CD14-positive monocyte (primary cell): ENCODE data around the gene EIF5AL1. TPM values are rescaled to one million over a fixed set of nuclear protein-coding genes. Genes with fewer than 3 reads are reported as not detected.
A peak's percentile ranks its signal among the peaks of the same experiment; 100 is the strongest.

Experiments
- DNase-seq, 3 donors: peaks; one replicate each; pipeline ENCODE4 v3.0.0-alpha.2; 2011 to 2022
- H2AFZ ChIP-seq: 2 replicates; pipeline ENCODE4 v1.6.0; 2012; ENCODE audit warnings: mild to moderate bottlenecking, low read depth, low read length, inconsistent platforms; ENCODE audit not compliant: insufficient read depth, poor library complexity, severe bottlenecking
- H3K27ac ChIP-seq, 2 donors: 1 replicate in 1 of 2; 2 replicates in 1 of 2; pipeline ENCODE4 v1.5.1; 2012 to 2013; ENCODE audit warnings: low read length in 2 of 2, control low read depth in 1 of 2, inconsistent platforms in 1 of 2, low read depth in 1 of 2, mild to moderate bottlenecking in 1 of 2
- H3K27me3 ChIP-seq, 2 donors: one replicate each; pipeline versions ENCODE4 v1.6.0 to v1.6.1; 2011 to 2013; ENCODE audit warnings: low read length in 2 of 2; ENCODE audit not compliant: control insufficient read depth in 2 of 2, insufficient read depth in 2 of 2
- H3K36me3 ChIP-seq, 2 donors: replicated peaks in 1 of 2; 1 replicate in 1 of 2; 2 replicates in 1 of 2; pipeline versions ENCODE4 v1.5.1 to v1.6.1; 2012 to 2013; ENCODE audit warnings: low read length in 2 of 2, control low read depth in 1 of 2, inconsistent platforms in 1 of 2, mild to moderate bottlenecking in 1 of 2; ENCODE audit not compliant: insufficient read depth in 2 of 2, control insufficient read depth in 1 of 2
- H3K4me1 ChIP-seq, 2 donors: 1 replicate in 1 of 2; 2 replicates in 1 of 2; pipeline versions ENCODE4 v1.5.1 to v1.6.1; 2012 to 2013; ENCODE audit warnings: low read length in 2 of 2, control low read depth in 1 of 2, inconsistent platforms in 1 of 2, mild to moderate bottlenecking in 1 of 2, moderate library complexity in 1 of 2; ENCODE audit not compliant: insufficient read depth in 2 of 2, control insufficient read depth in 1 of 2
- H3K4me2 ChIP-seq: replicated peaks from 2 replicates; pipeline ENCODE3; 2012; ENCODE audit warnings: low read length, moderate library complexity, mild to moderate bottlenecking; ENCODE audit not compliant: poor library complexity, severe bottlenecking; ENCODE audit errors: extremely low read depth
- H3K4me3 ChIP-seq, 3 experiments: fragments of 200-600 bp in 1 of 3; sonication (generic) in 1 of 3; replicated peaks in 1 of 3; 1 replicate in 2 of 3; 2 replicates in 1 of 3; pipeline ENCODE4 v1.5.1; 2011 to 2013; ENCODE audit warnings: low read length in 3 of 3, mild to moderate bottlenecking in 3 of 3, control low read depth in 2 of 3, low read depth in 2 of 3, inconsistent platforms in 1 of 3, moderate library complexity in 1 of 3
- H3K79me2 ChIP-seq: 2 replicates; pipeline ENCODE4 v1.6.0; 2012; ENCODE audit warnings: mild to moderate bottlenecking, control low read depth, inconsistent platforms, low read length, moderate library complexity; ENCODE audit not compliant: insufficient read depth
- H3K9ac ChIP-seq: 2 replicates; pipeline ENCODE4 v1.6.0; 2017; ENCODE audit warnings: low read length, mild to moderate bottlenecking; ENCODE audit not compliant: insufficient read depth, poor library complexity, severe bottlenecking
- H3K9me3 ChIP-seq, 2 donors: replicated peaks in 1 of 2; 1 replicate in 1 of 2; 2 replicates in 1 of 2; pipeline versions ENCODE4 v1.5.1 to v1.6.1; 2012 to 2013; ENCODE audit warnings: low read length in 2 of 2, control low read depth in 1 of 2; ENCODE audit not compliant: control insufficient read depth in 1 of 2, insufficient read depth in 1 of 2
- H4K20me1 ChIP-seq: 2 replicates; pipeline ENCODE4 v1.6.0; 2012; ENCODE audit warnings: mild to moderate bottlenecking, low read length, control low read depth, moderate library complexity; ENCODE audit not compliant: insufficient read depth
- H3K27ac Mint-ChIP-seq, 7 donors: one replicate each; pipeline ENCODE4 v1.8.0; 2020; ENCODE audit warnings: mild to moderate bottlenecking in 7 of 7, mixed read lengths in 7 of 7, moderate library complexity in 6 of 7, inconsistent platforms in 2 of 7
- H3K27me3 Mint-ChIP-seq, 3 donors: one replicate each; pipeline ENCODE4 v1.8.0; 2021 to 2022; ENCODE audit warnings: low read depth in 3 of 3, mild to moderate bottlenecking in 3 of 3, mixed read lengths in 3 of 3, moderate library complexity in 3 of 3, inconsistent platforms in 1 of 3
- H3K36me3 Mint-ChIP-seq, 2 donors: one replicate each; pipeline ENCODE4 v1.8.0; 2020; ENCODE audit warnings: mixed read lengths in 2 of 2, inconsistent platforms in 1 of 2, mild to moderate bottlenecking in 1 of 2
- H3K4me1 Mint-ChIP-seq: one replicate; pipeline ENCODE4 v1.8.0; 2020; ENCODE audit warnings: mild to moderate bottlenecking, mixed read lengths
- H3K4me3 Mint-ChIP-seq, 2 donors: one replicate each; pipeline ENCODE4 v1.8.0; 2020; ENCODE audit warnings: mild to moderate bottlenecking in 2 of 2, mixed read lengths in 2 of 2, moderate library complexity in 1 of 2
- H3K9me3 Mint-ChIP-seq, 7 donors: one replicate each; pipeline ENCODE4 v1.8.0; 2020 to 2022; ENCODE audit warnings: mixed read lengths in 7 of 7, mild to moderate bottlenecking in 6 of 7, moderate library complexity in 6 of 7, inconsistent platforms in 2 of 7
- WGBS: methylation state at CpG from one replicate; pipeline ENCODE4 v1.1.5; 2013; ENCODE audit warnings: missing lambda C conversion rate; ENCODE audit not compliant: insufficient coverage; 5-methylcytosine and 5-hydroxymethylcytosine counted together
- intact Hi-C, 2 donors: fragments of 100-400 bp; cut with micrococcal nuclease; formaldehyde crosslinking; loops; one replicate each; pipeline versions ENCODE4 v1.15.0 to v1.15.1; 2023
- polyA plus RNA-seq, 3 donors: library from polyadenylated mRNA; depleted of rRNA in 1 of 3; unstranded in 2 of 3; stranded (reverse) in 1 of 3; fragments of 300-500 nt in 2 of 3; fragments of >200 nt in 1 of 3; fragmentation: Illumina TruSeq in 2 of 3; gene quantifications; 1 replicate in 2 of 3; 2 replicates in 1 of 3; pipeline ENCODE4 v1.2.3, GENCODE V29; 2012 to 2021
- TF ChIP-seq, protein P1 (sequence below): fragments of 200-600 bp; IDR thresholded peaks from one replicate; pipeline ENCODE4 v1.8.0; 2022; ENCODE audit warnings: antibody characterized with exemption, mild to moderate bottlenecking

The EIF5AL1 gene
- polyA plus RNA-seq, 3 donors, result 0.16 to 1.7 (median 0.17) TPM

DNA sequence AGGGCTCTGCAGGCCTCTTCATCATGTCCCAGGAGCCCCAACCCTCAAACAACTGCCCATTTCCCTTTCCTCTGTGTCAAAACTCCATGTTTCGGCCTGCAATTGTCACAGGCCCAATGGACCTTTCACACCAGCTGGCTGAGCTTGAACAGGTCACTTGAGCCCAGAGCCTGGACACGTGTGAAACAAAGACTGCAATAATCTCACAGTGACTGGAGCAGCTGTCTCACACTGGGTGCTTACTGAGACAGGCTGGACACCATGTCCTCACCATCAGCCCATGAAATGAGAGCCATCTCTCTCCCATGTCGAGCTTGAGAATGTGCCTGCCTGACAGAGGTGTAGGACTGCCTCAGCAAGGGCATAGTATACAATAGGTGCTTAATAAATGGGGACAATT is 19.5 kb upstream of the EIF5AL1 start:
- Mint-ChIP-seq H3K4me3 (no peak overlapping the region), H3K36me3 (no peaks in the 10 kb centered on the region), H3K27ac (peak overlapping the region in 1 of 7 donors; percentile 44), H3K4me1 (peaks cover 7% of the 10 kb centered on the region), H3K9me3 (peaks cover 0 to 2% (median 0%) of the 10 kb centered on the region in 7 donors), H3K27me3 (peaks cover 14 to 18% (median 18%) of the 10 kb centered on the region in 3 donors)
- no peak overlapping the region for H2AFZ ChIP-seq
- H3K27me3 ChIP-seq, result peaks cover 0 to 8% of the 10 kb centered on the region in 2 donors
- no peak overlapping the region for H3K9ac ChIP-seq
- no peaks in the 10 kb centered on the region for H3K9me3 ChIP-seq
- H4K20me1 ChIP-seq, result no peaks in the 10 kb centered on the region
- H3K79me2 ChIP-seq, result no peaks in the 10 kb centered on the region
- H3K4me2 ChIP-seq, result no peak overlapping the region
- 82% methylated on average over 2 of the region's 3 CpGs for WGBS
- no peak overlapping the region for H3K27ac ChIP-seq
- H3K4me3 ChIP-seq, result no peak overlapping the region
- intact Hi-C loops, result no loop called here
- DNase-seq, result no peak
- no peaks in the 10 kb centered on the region for H3K36me3 ChIP-seq
- H3K4me1 ChIP-seq, result no peaks in the 10 kb centered on the region
- TF ChIP-seq, protein P1, sequence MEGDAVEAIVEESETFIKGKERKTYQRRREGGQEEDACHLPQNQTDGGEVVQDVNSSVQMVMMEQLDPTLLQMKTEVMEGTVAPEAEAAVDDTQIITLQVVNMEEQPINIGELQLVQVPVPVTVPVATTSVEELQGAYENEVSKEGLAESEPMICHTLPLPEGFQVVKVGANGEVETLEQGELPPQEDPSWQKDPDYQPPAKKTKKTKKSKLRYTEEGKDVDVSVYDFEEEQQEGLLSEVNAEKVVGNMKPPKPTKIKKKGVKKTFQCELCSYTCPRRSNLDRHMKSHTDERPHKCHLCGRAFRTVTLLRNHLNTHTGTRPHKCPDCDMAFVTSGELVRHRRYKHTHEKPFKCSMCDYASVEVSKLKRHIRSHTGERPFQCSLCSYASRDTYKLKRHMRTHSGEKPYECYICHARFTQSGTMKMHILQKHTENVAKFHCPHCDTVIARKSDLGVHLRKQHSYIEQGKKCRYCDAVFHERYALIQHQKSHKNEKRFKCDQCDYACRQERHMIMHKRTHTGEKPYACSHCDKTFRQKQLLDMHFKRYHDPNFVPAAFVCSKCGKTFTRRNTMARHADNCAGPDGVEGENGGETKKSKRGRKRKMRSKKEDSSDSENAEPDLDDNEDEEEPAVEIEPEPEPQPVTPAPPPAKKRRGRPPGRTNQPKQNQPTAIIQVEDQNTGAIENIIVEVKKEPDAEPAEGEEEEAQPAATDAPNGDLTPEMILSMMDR, result no peak

DNA sequence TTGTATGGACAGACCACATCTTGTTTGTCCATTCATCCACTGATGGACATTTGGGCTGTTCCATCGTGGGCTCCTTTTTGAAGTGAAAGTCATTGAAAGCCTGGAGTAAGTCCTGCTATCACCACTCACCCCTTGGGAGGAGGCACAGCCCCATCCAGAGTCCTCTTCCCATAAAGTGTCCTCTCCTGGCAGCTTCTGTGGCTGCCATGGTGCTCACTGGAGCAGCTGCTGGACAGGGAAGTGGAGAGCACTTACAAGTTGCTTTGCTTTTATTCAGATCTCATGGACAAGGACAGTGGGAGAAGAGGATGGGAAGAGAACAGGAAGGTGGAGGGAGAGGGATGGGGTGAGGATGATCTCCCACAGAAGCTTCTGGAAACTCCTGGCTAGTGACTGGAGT is 18.5 kb upstream of the EIF5AL1 start:
- H3K79me2 ChIP-seq, result no peaks in the 10 kb centered on the region

More for the DNA sequence above, 18.5 kb upstream of the EIF5AL1 start:
- peaks cover 0 to 8% of the 10 kb centered on the region in 2 donors for H3K27me3 ChIP-seq
- H3K27ac ChIP-seq, result no peak overlapping the region
- TF ChIP-seq, protein P1, result no peak
- no peak overlapping the region for H2AFZ ChIP-seq
- Mint-ChIP-seq H3K4me3 (no peak overlapping the region), H3K36me3 (no peaks in the 10 kb centered on the region), H3K27ac (no peak overlapping the region), H3K27me3 (peaks cover 18 to 22% (median 18%) of the 10 kb centered on the region in 3 donors), H3K9me3 (peaks cover 0 to 2% (median 0%) of the 10 kb centered on the region in 7 donors), H3K4me1 (peaks cover 7% of the 10 kb centered on the region)
- no peak for DNase-seq
- no peaks in the 10 kb centered on the region for H3K36me3 ChIP-seq
- no peaks in the 10 kb centered on the region for H3K9me3 ChIP-seq
- WGBS, result no CpG with 5 or more reads among the region's 1 CpG
- no peaks in the 10 kb centered on the region for H4K20me1 ChIP-seq
- no peak overlapping the region for H3K4me3 ChIP-seq
- H3K9ac ChIP-seq, result no peak overlapping the region
- no peak overlapping the region for H3K4me2 ChIP-seq
- no peaks in the 10 kb centered on the region for H3K4me1 ChIP-seq
- intact Hi-C loops, result no loop called here
